HG03521 (cell line): ENCODE data around the gene TNS1.
"Not testable (repeated sequence)": the region's sequence is repeated elsewhere in the genome, so short reads cannot be mapped to it uniquely, and the experiment has no call there.

Source experiments
- ATAC-seq: cut with Tn5 transposase; IDR thresholded peaks from one replicate; pipeline ENCODE4 v1.9.1; 2021; ENCODE audit warnings: mild to moderate bottlenecking, moderate library complexity; ENCODE audit not compliant: unreplicated experiment

Gene TNS1

DNA sequence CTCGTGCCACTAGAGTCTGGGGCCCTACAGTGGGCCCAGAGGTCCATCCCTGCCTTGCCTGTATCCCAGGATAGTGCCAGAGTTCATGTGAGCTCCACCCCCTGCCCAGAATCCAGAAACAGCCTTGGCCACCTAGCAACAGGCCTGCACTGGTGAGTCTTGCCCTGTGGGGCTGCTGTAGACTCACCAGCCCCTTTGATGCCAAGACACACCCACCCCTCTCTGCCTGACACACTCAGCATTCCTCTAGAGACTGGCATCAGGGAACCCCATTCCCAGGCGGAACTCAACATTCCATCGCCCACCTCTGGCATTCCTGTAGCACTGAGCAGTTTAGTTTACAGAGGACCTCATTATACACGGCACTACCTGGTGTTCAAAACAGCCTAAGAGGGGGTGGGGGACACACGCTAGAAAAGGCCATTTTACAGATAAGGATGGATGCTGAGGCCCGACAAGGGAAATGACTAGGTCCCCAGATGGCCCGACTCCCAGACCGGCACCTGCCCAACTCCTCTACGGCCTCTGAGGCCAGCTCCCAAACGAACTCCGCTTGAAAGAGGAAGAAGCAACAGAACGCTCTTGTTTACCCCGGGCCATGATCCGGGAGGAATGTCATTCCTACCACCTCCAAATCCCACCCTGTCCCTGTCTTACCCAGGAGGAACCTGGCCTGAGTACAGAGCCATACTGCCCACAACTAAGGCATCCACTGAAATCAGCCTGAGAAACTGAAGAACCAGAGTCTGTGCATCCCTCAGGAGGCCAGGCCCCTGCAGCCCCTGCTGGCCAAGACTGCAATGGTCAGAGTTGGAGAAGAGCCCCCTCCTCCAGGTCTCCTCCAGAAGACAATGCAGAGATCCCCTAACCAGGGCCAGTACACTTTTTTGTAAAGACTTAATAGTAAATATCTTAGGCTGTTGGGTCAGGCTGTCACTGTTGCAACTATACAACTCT, 180.2 kb downstream of the TNS1 start:
- no peak for ATAC-seq

- no peak for ATAC-seq
Observed at GRCh38 chr2:217821536-217822147, 181.2 kb downstream of the TNS1 start.

- ATAC-seq, result no peak
Observed at GRCh38 chr2:217820904-217821303, 181.9 kb downstream of the TNS1 start.

GRCh38 chr2:217820091-217820819, 182.5 kb downstream of the TNS1 start:
- ATAC-seq, result no peak

DNA sequence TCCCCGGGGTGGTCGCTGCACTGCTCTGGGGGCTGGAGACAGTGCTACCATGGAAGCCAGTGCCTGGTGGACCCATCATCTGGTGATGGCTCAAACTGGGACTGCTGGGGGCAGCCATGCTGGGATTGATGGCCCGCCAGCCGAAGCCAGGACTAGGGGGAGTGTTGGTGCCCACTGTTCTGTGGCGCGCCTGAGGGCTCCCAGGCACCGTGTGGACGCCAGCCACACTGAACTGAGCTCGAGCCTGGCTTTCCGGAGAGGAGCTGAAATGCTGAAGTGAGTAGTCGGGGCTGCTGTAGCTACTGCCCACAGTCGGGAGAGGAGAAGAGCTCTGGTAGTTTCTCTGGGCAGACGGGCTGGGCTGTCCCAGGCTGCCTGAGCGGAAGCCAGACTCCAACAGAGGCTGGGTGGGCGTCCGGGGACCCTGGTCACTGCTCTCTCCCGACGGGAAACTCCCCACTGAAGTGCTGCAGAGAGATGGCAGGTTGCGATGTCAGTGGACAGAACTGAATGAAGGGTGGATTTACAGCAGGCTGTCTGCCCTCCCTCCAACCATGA, 184.4 kb downstream of the TNS1 start:
- no peak for ATAC-seq

DNA sequence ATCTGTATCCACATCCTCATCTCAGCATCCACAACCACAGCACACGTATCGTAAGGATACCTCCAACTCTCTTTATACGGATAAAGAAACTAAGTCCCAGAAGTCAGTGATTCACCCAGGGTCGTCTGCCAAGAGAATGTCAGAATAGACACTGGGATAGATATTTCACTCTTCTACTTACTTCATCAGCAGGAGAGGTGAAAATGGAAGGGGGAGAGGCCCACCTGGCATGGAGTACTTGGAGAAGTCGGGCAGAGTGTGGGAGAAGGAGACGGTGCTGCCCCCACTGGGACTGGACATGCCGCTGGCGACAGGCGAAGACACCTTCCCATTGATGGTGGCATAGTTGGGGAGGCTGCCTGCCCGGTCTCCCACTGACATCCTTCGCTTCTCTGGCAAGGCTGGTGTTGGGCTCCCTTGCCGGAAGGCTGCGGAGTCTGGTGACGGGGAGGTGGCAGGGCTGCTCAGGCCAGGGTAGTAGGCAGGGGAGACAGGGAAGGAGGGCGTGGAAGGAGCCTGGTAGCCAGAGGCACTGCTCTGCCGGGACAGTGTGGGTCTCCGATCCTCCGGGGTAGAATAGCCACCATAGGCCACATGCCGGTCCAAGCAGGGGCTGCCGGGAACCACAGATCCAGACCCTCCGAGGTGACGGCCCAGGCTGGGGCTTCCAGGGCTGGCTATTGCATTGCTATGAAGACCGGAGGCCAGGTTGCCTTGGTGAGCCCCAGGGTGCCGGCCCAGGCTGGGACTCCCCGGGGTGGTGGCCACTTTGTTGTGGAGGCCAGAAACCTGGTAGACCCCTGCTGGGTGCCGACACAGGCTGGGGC, 185.1 kb downstream of the TNS1 start:
- ATAC-seq, result no peak

- ATAC-seq, result no peak
Observed at GRCh38 chr2:217816396-217816869, 186.4 kb downstream of the TNS1 start.

- no peak for ATAC-seq
Observed at GRCh38 chr2:217813828-217814227, 189.0 kb downstream of the TNS1 start.

- no peak for ATAC-seq
Observed at GRCh38 chr2:217812170-217812569, 190.6 kb downstream of the TNS1 start.

DNA sequence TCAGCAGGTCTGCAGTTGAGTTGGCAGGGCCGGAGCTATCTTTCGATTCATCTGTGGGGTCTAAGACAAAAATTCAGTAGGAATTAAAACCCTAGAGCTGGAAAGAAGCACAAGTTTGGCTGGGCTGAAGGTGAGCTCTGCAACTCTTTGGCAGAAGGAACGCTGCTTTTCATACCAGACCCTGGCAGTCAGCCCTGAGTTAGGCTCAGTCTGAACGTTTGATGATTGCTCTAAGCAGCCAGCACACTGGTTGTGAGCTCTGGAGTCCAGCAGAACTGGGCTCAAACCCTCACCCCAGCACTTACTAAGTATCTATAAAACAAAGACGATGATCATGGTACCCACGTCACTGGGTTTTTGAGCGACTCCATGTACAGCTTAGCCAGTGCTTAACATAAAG, 192.5 kb downstream of the TNS1 start:
- no peak for ATAC-seq

- no peak for ATAC-seq
Observed at GRCh38 chr2:217809736-217810135, 193.1 kb downstream of the TNS1 start.

DNA sequence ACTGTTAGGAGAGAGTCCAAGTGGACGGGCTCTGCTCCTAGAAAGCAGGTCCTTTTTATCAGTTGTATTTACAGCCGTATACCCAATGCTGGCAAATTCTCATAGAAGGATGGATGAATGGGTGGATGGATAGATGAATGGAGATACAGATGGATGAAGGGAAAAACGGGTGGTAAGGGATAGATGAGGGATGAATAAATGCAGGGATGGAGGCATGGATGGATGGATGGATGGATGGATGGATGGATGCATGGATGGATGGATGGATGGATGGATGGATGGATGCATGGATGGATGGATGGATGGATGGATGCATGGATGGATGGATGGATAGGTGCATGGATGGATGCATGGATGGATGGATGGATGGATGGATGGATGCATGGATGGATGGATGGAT, 193.8 kb downstream of the TNS1 start:
- not testable (repeated sequence) for ATAC-seq

DNA sequence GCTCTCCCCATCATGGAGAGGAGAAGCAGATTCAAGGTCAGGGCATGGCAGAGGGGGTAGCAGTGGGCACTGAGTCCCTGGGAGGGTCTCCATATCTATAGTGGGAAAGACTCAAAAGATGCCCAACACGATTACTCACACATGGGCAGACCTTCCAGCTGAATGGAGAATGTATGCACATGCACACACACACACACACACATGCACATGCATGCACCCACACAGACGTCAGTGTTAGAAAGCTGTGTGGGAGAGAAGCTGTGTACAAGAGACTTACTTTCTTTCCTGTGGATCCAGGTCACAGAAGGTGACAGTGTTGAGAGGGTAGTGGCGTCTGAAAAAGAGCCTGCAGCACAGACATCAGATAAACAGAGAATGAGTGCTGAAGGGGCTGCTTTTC, 194.5 kb downstream of the TNS1 start:
- no peak for ATAC-seq

GRCh38 chr2:217807753-217808152, 195.0 kb downstream of the TNS1 start:
- ATAC-seq, result no peak

- no peak for ATAC-seq
Observed at GRCh38 chr2:217807025-217807424, 195.8 kb downstream of the TNS1 start.

GRCh38 chr2:217806482-217806765, 196.4 kb downstream of the TNS1 start:
- no peak for ATAC-seq

DNA sequence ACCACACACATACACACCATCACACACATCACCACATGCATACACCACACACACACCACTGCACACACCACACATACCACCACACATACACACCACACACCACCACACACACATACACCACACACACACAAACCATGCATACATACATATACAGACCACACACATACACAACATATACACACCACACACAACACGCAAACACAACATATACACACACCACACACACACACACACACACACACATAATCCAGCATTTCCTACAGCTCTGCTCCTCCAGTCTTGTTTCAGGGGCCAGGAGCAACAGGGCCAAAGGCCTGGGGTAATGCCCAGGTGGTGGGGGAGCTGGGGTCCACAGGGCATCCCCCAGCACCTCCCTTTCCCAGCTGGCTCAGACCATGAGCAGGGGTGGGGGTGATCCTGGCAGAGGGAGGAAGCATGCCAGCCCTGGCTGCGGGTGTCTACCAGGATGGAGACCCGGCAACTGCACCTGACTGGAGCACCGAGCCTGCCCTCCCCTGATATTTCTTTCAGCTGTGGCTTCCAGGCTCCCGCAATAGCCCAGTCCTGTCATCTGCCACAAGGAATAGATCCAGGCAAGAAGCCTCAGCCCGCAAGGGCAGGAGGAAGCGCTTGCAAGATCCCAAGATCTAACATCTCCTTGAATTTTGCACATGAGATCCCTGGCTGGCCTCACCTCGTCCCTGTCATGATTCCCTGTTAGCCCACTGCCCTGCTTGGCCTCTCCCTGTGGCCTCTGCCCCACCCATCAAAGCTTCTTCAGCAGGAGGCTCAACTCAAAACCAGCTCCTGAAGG, 196.9 kb downstream of the TNS1 start:
- ATAC-seq, result no peak

- ATAC-seq, result no peak
Observed at GRCh38 chr2:217804791-217805667, 197.8 kb downstream of the TNS1 start.

GRCh38 chr2:217804338-217804737, 198.5 kb downstream of the TNS1 start:
- ATAC-seq, result no peak
